ENCODE data around the gene ZBTB7C. TPM values are rescaled to one million over a fixed set of nuclear protein-coding genes. Genes with fewer than 3 reads are reported as not detected.

ZBTB7C gene
- total and polyA plus RNA-seq, 2 donors (not counting 1 experiment from before 2014, with no cell fraction given): not detected

DNA sequence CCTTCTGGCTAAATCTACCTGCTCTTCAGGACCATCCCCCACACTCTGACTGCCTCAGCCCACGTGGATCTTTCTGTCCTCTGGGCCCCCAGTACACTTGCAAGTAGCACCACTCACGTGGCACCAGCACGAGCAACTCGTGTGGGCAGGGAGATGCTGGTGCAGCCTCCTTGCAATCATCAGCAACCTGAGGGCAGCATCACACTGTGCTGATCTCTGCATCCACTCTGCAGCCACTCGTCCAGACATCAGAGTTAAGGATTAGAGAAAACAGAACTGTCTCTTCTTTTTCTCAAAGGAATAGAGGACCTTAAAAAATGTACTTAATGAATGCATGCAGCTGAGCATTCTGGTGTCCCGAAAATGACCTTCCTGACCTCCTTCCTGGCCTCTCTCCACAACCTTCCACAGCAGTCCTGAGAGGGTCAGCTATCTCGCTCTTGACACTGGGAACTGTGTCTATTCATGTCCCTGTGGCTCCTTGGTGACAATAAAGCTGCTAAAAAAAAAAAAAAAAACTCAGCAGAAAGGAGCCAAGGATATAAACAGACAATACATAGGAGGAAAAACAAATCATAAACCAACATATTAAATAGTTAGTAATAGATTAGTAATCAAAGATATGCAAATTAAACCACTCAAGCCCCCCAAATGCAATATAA is 145.9 kb downstream of the ZBTB7C start:
- no peak overlapping the region for H3K27ac ChIP-seq (ENCODE audit: low read length in 2 of 2)
- no peaks in the 10 kb centered on the region for H3K4me1 Mint-ChIP-seq
- CTCF ChIA-PET: no interaction called here
- intact Hi-C loops (cut with micrococcal nuclease): no loop called here
- H3K9me3 ChIP-seq (ENCODE audit: control extremely low read depth in 1 of 3, control insufficient read depth in 2 of 3, insufficient read depth in 1 of 3, low read length in 2 of 3): peaks cover 0 to 2% (median 0%) of the 10 kb centered on the region in 3 donors
- H4K20me1 ChIP-seq (ENCODE audit: control insufficient read depth, insufficient read depth, low read length, poor library complexity, severe bottlenecking): no peaks in the 10 kb centered on the region
- ATAC-seq (ENCODE audit: low read depth) (no peak), DNase-seq (no peak)
- no peak overlapping the region for H3K4me2 ChIP-seq (replicated peaks; ENCODE audit: low read depth, low read length, poor library complexity, severe bottlenecking)
- peaks cover 10% of the 10 kb centered on the region for H3K27me3 Mint-ChIP-seq
- H3K9ac ChIP-seq (ENCODE audit: low read length): no peak overlapping the region
- WGBS (ENCODE audit: insufficient coverage): 73% methylated on average over 5 of the region's 7 CpGs
- H3K4me3 ChIP-seq (ENCODE audit: control extremely low read depth in 1 of 5, extremely low read depth in 1 of 5, insufficient read depth in 1 of 5, low read depth in 2 of 5, low read length in 4 of 5): no peak overlapping the region
- H3K36me3 ChIP-seq (replicated peaks in 1 of 2; ENCODE audit: control extremely low read depth in 1 of 2, control insufficient read depth in 1 of 2, extremely low read depth in 1 of 2, insufficient read depth in 2 of 2, low read length in 1 of 2): no peaks in the 10 kb centered on the region
- H3K4me1 ChIP-seq (ENCODE audit: control insufficient read depth in 2 of 2, insufficient read depth in 2 of 2, low read length in 2 of 2): no peaks in the 10 kb centered on the region
- H3K9me3 Mint-ChIP-seq (ENCODE audit: insufficient read depth): no peaks in the 10 kb centered on the region
- H2AFZ ChIP-seq (ENCODE audit: insufficient read depth, low read depth, low read length, poor library complexity, severe bottlenecking): no peak overlapping the region
- no peaks in the 10 kb centered on the region for H3K79me2 ChIP-seq (ENCODE audit: control insufficient read depth, insufficient read depth, low read length)
- H3K27ac Mint-ChIP-seq: no peak overlapping the region
- no peak overlapping the region for H3K4me3 Mint-ChIP-seq
- TF ChIP-seq CTCF (IDR thresholded peaks at IDR 0.05) (no peak), EZH2 (IDR thresholded peaks at IDR 0.05; ENCODE audit: borderline replicate concordance, insufficient read depth, low read depth, low read length, poor library complexity, severe bottlenecking) (no peak)
- H3K27me3 ChIP-seq (replicated peaks in 1 of 4; ENCODE audit: control extremely low read depth in 1 of 4, control insufficient read depth in 3 of 4, insufficient read depth in 4 of 4, low read length in 3 of 4): no peaks in the 10 kb centered on the region
- POLR2A ChIA-PET: no interaction called here

- Histone ChIP-seq H3K9ac (ENCODE audit: low read length) (no peak overlapping the region), H3K27me3 (replicated peaks in 1 of 4; ENCODE audit: control extremely low read depth in 1 of 4, control insufficient read depth in 3 of 4, insufficient read depth in 4 of 4, low read length in 3 of 4) (no peaks in the 10 kb centered on the region), H3K79me2 (ENCODE audit: control insufficient read depth, insufficient read depth, low read length) (no peaks in the 10 kb centered on the region), H3K27ac (ENCODE audit: low read length in 2 of 2) (no peak overlapping the region), H3K9me3 (ENCODE audit: control extremely low read depth in 1 of 3, control insufficient read depth in 2 of 3, insufficient read depth in 1 of 3, low read length in 2 of 3) (peaks cover 0 to 2% (median 0%) of the 10 kb centered on the region in 3 donors), H2AFZ (ENCODE audit: insufficient read depth, low read depth, low read length, poor library complexity, severe bottlenecking) (no peak overlapping the region), H3K4me3 (ENCODE audit: control extremely low read depth in 1 of 5, extremely low read depth in 1 of 5, insufficient read depth in 1 of 5, low read depth in 2 of 5, low read length in 4 of 5) (no peak overlapping the region), H3K4me2 (replicated peaks; ENCODE audit: low read depth, low read length, poor library complexity, severe bottlenecking) (no peak overlapping the region), H3K4me1 (ENCODE audit: control insufficient read depth in 2 of 2, insufficient read depth in 2 of 2, low read length in 2 of 2) (no peaks in the 10 kb centered on the region), H3K36me3 (replicated peaks in 1 of 2; ENCODE audit: control extremely low read depth in 1 of 2, control insufficient read depth in 1 of 2, extremely low read depth in 1 of 2, insufficient read depth in 2 of 2, low read length in 1 of 2) (no peaks in the 10 kb centered on the region), H4K20me1 (ENCODE audit: control insufficient read depth, insufficient read depth, low read length, poor library complexity, severe bottlenecking) (no peaks in the 10 kb centered on the region)
- no peak for ATAC-seq (ENCODE audit: low read depth)
- Mint-ChIP-seq H3K9me3 (ENCODE audit: insufficient read depth) (peaks cover 5% of the 10 kb centered on the region), H3K27me3 (peaks cover 4% of the 10 kb centered on the region), H3K4me1 (no peaks in the 10 kb centered on the region), H3K27ac (no peak overlapping the region), H3K4me3 (no peak overlapping the region)
- ChIA-PET CTCF (no interaction called here), POLR2A (no interaction called here)
- WGBS (ENCODE audit: insufficient coverage): 100% methylated on average over 1 of the region's 2 CpGs
- DNase-seq: no peak
- TF ChIP-seq EZH2 (IDR thresholded peaks at IDR 0.05; ENCODE audit: borderline replicate concordance, insufficient read depth, low read depth, low read length, poor library complexity, severe bottlenecking) (no peak), CTCF (IDR thresholded peaks at IDR 0.05) (no peak)
- intact Hi-C loops (cut with micrococcal nuclease): no loop called here
These were observed 148.9 kb downstream of the ZBTB7C start for GRCh38 chr18:48260237-48260636.

Measured in B cell (primary cell).